Measurements from ENCODE around the gene TOMM70.

TOMM70 gene

GRCh38 chr3:100389025-100389424, 11.9 kb downstream of the TOMM70 start:
- Histone ChIP-seq H3K4me2 (ENCODE audit: low read length) (no peak overlapping the region), H3K4me3 (ENCODE audit: low read length) (no peak overlapping the region), H3K4me1 (ENCODE audit: control insufficient read depth, insufficient read depth, low read length) (peaks cover 33% of the 10 kb centered on the region), H3K9ac (ENCODE audit: low read depth, low read length) (no peak overlapping the region), H3K36me3 (ENCODE audit: insufficient read depth, low read length) (peaks cover 12% of the 10 kb centered on the region), H3K9me3 (replicated peaks; ENCODE audit: low read length) (peaks cover 3% of the 10 kb centered on the region), H3K27me3 (ENCODE audit: control insufficient read depth, insufficient read depth, low read length) (no peaks in the 10 kb centered on the region)

GRCh38 chr3:100386437-100387074, 14.3 kb downstream of the TOMM70 start:
- Histone ChIP-seq H3K9ac (ENCODE audit: low read depth, low read length) (peak overlapping the region; percentile 39), H3K4me3 (ENCODE audit: low read length) (no peak overlapping the region), H3K4me1 (ENCODE audit: control insufficient read depth, insufficient read depth, low read length) (peaks cover 34% of the 10 kb centered on the region), H3K4me2 (ENCODE audit: low read length) (peak overlapping the region; percentile 68), H3K36me3 (ENCODE audit: insufficient read depth, low read length) (peaks cover 28% of the 10 kb centered on the region), H3K9me3 (replicated peaks; ENCODE audit: low read length) (peaks cover 3% of the 10 kb centered on the region), H3K27me3 (ENCODE audit: control insufficient read depth, insufficient read depth, low read length) (no peaks in the 10 kb centered on the region)

GRCh38 chr3:100384733-100385525, 16.0 kb downstream of the TOMM70 start:
- Histone ChIP-seq H3K9ac (ENCODE audit: low read depth, low read length) (peak overlapping the region; percentile 34), H3K9me3 (replicated peaks; ENCODE audit: low read length) (peaks cover 3% of the 10 kb centered on the region), H3K4me1 (ENCODE audit: control insufficient read depth, insufficient read depth, low read length) (peaks cover 34% of the 10 kb centered on the region), H3K36me3 (ENCODE audit: insufficient read depth, low read length) (peaks cover 42% of the 10 kb centered on the region), H3K27me3 (ENCODE audit: control insufficient read depth, insufficient read depth, low read length) (no peaks in the 10 kb centered on the region), H3K4me3 (ENCODE audit: low read length) (no peak overlapping the region), H3K4me2 (ENCODE audit: low read length) (peak overlapping the region; percentile 41)

- Histone ChIP-seq H3K36me3 (ENCODE audit: insufficient read depth, low read length) (peaks cover 81% of the 10 kb centered on the region), H3K4me1 (ENCODE audit: control insufficient read depth, insufficient read depth, low read length) (no peaks in the 10 kb centered on the region), H3K9ac (ENCODE audit: low read depth, low read length) (no peak overlapping the region), H3K4me2 (ENCODE audit: low read length) (no peak overlapping the region), H3K9me3 (replicated peaks; ENCODE audit: low read length) (no peaks in the 10 kb centered on the region), H3K27me3 (ENCODE audit: control insufficient read depth, insufficient read depth, low read length) (no peaks in the 10 kb centered on the region), H3K4me3 (ENCODE audit: low read length) (no peak overlapping the region)
Measured at GRCh38 chr3:100376301-100376700, 24.6 kb downstream of the TOMM70 start.

GRCh38 chr3:100374521-100374920, 26.4 kb downstream of the TOMM70 start:
- H3K27me3 ChIP-seq (ENCODE audit: control insufficient read depth, insufficient read depth, low read length) = no peaks in the 10 kb centered on the region
- no peaks in the 10 kb centered on the region for H3K4me1 ChIP-seq (ENCODE audit: control insufficient read depth, insufficient read depth, low read length)
- H3K9ac ChIP-seq (ENCODE audit: low read depth, low read length) = no peak overlapping the region
- H3K36me3 ChIP-seq (ENCODE audit: insufficient read depth, low read length) = peaks cover 79% of the 10 kb centered on the region
- H3K4me3 ChIP-seq (ENCODE audit: low read length) = no peak overlapping the region
- H3K4me2 ChIP-seq (ENCODE audit: low read length) = no peak overlapping the region
- H3K9me3 ChIP-seq (replicated peaks; ENCODE audit: low read length) = no peaks in the 10 kb centered on the region

GRCh38 chr3:100370756-100371155, 30.1 kb downstream of the TOMM70 start:
- Histone ChIP-seq H3K4me2 (ENCODE audit: low read length) (no peak overlapping the region), H3K9me3 (replicated peaks; ENCODE audit: low read length) (no peaks in the 10 kb centered on the region), H3K4me3 (ENCODE audit: low read length) (no peak overlapping the region), H3K36me3 (ENCODE audit: insufficient read depth, low read length) (peaks cover 71% of the 10 kb centered on the region), H3K4me1 (ENCODE audit: control insufficient read depth, insufficient read depth, low read length) (no peaks in the 10 kb centered on the region), H3K9ac (ENCODE audit: low read depth, low read length) (no peak overlapping the region), H3K27me3 (ENCODE audit: control insufficient read depth, insufficient read depth, low read length) (no peaks in the 10 kb centered on the region)

GRCh38 chr3:100368441-100368840, 32.4 kb downstream of the TOMM70 start:
- peaks cover 76% of the 10 kb centered on the region for H3K36me3 ChIP-seq (ENCODE audit: insufficient read depth, low read length)

GRCh38 chr3:100366424-100366823, 34.5 kb downstream of the TOMM70 start:
- Histone ChIP-seq H3K4me3 (ENCODE audit: low read length) (no peak overlapping the region), H3K4me1 (ENCODE audit: control insufficient read depth, insufficient read depth, low read length) (no peaks in the 10 kb centered on the region), H3K9me3 (replicated peaks; ENCODE audit: low read length) (no peaks in the 10 kb centered on the region), H3K9ac (ENCODE audit: low read depth, low read length) (no peak overlapping the region), H3K27me3 (ENCODE audit: control insufficient read depth, insufficient read depth, low read length) (no peaks in the 10 kb centered on the region), H3K36me3 (ENCODE audit: insufficient read depth, low read length) (peaks cover 73% of the 10 kb centered on the region), H3K4me2 (ENCODE audit: low read length) (no peak overlapping the region)

More at GRCh38 chr3:100368441-100368840, 32.4 kb downstream of the TOMM70 start:
- no peaks in the 10 kb centered on the region for H3K9me3 ChIP-seq (replicated peaks; ENCODE audit: low read length)
- H3K27me3 ChIP-seq (ENCODE audit: control insufficient read depth, insufficient read depth, low read length) = no peaks in the 10 kb centered on the region
- no peak overlapping the region for H3K4me2 ChIP-seq (ENCODE audit: low read length)
- no peaks in the 10 kb centered on the region for H3K4me1 ChIP-seq (ENCODE audit: control insufficient read depth, insufficient read depth, low read length)
- no peak overlapping the region for H3K9ac ChIP-seq (ENCODE audit: low read depth, low read length)
- no peak overlapping the region for H3K4me3 ChIP-seq (ENCODE audit: low read length)

GRCh38 chr3:100364421-100364820, 36.5 kb downstream of the TOMM70 start:
- H3K4me3 ChIP-seq (ENCODE audit: low read length) = no peak overlapping the region
- H3K4me2 ChIP-seq (ENCODE audit: low read length) = no peak overlapping the region
- peaks cover 67% of the 10 kb centered on the region for H3K36me3 ChIP-seq (ENCODE audit: insufficient read depth, low read length)
- H3K9ac ChIP-seq (ENCODE audit: low read depth, low read length) = no peak overlapping the region
- H3K27me3 ChIP-seq (ENCODE audit: control insufficient read depth, insufficient read depth, low read length) = no peaks in the 10 kb centered on the region
- H3K4me1 ChIP-seq (ENCODE audit: control insufficient read depth, insufficient read depth, low read length) = no peaks in the 10 kb centered on the region
- no peaks in the 10 kb centered on the region for H3K9me3 ChIP-seq (replicated peaks; ENCODE audit: low read length)

GRCh38 chr3:100361897-100362296, 39.0 kb downstream of the TOMM70 start:
- Histone ChIP-seq H3K4me2 (ENCODE audit: low read length) (no peak overlapping the region), H3K36me3 (ENCODE audit: insufficient read depth, low read length) (peaks cover 56% of the 10 kb centered on the region), H3K4me1 (ENCODE audit: control insufficient read depth, insufficient read depth, low read length) (no peaks in the 10 kb centered on the region)

GRCh38 chr3:100360757-100361496, 40.0 kb downstream of the TOMM70 start:
- H3K27me3 ChIP-seq (ENCODE audit: control insufficient read depth, insufficient read depth, low read length) = no peaks in the 10 kb centered on the region
- no peak overlapping the region for H3K9ac ChIP-seq (ENCODE audit: low read depth, low read length)
- no peaks in the 10 kb centered on the region for H3K9me3 ChIP-seq (replicated peaks; ENCODE audit: low read length)
- no peak overlapping the region for H3K4me3 ChIP-seq (ENCODE audit: low read length)
- H3K4me2 ChIP-seq (ENCODE audit: low read length) = no peak overlapping the region
- no peaks in the 10 kb centered on the region for H3K4me1 ChIP-seq (ENCODE audit: control insufficient read depth, insufficient read depth, low read length)
- H3K36me3 ChIP-seq (ENCODE audit: insufficient read depth, low read length) = peaks cover 56% of the 10 kb centered on the region

More at GRCh38 chr3:100361897-100362296, 39.0 kb downstream of the TOMM70 start:
- no peak overlapping the region for H3K9ac ChIP-seq (ENCODE audit: low read depth, low read length)
- H3K27me3 ChIP-seq (ENCODE audit: control insufficient read depth, insufficient read depth, low read length) = no peaks in the 10 kb centered on the region
- H3K9me3 ChIP-seq (replicated peaks; ENCODE audit: low read length) = no peaks in the 10 kb centered on the region
- no peak overlapping the region for H3K4me3 ChIP-seq (ENCODE audit: low read length)
